A673 (cell line): Measurements from ENCODE around the gene SPATA2.

Source experiments
- EZH2 ChIP-seq: fragments of 200-600 bp; sonication (generic); IDR thresholded peaks from 2 replicates; pipeline ENCODE4 v1.6.1; 2017; ENCODE audit warnings: borderline replicate concordance, low read depth, mild to moderate bottlenecking, mixed read lengths, antibody characterized with exemption, low read length; ENCODE audit not compliant: poor library complexity, severe bottlenecking
- TF ChIP-seq, protein P1 (sequence below): fragments of 300-800, 200-600 bp; sonication (generic); conservative IDR thresholded peaks from 2 replicates; pipeline ENCODE4 v1.5.1; 2017; ENCODE audit warnings: low read depth, mild to moderate bottlenecking, antibody characterized with exemption, low read length, moderate library complexity, mixed read lengths

DNA sequence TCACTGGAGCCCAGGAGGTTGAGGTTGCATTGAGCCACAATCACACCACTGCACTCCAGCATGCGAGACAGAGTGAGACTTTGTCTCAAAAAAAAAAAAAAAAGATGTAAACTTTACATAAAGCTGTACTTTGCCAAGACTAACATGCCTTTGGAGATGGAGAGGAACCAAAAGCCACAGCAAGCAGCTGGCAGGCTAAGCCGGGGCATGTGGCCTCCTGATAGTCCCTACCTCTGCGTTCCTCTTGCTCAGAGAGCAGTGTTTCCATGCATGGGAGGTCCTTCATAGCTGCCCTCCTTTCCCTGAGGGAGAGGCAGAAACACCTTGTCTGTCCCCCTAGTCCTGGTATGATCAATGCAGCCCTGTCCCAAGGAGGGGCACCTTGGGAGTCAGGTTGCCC is 35.2 kb downstream of the SPATA2 start:
- TF ChIP-seq EZH2 = no peak
- TF ChIP-seq, protein P1, sequence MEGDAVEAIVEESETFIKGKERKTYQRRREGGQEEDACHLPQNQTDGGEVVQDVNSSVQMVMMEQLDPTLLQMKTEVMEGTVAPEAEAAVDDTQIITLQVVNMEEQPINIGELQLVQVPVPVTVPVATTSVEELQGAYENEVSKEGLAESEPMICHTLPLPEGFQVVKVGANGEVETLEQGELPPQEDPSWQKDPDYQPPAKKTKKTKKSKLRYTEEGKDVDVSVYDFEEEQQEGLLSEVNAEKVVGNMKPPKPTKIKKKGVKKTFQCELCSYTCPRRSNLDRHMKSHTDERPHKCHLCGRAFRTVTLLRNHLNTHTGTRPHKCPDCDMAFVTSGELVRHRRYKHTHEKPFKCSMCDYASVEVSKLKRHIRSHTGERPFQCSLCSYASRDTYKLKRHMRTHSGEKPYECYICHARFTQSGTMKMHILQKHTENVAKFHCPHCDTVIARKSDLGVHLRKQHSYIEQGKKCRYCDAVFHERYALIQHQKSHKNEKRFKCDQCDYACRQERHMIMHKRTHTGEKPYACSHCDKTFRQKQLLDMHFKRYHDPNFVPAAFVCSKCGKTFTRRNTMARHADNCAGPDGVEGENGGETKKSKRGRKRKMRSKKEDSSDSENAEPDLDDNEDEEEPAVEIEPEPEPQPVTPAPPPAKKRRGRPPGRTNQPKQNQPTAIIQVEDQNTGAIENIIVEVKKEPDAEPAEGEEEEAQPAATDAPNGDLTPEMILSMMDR = no peak
